GM19328 (cell line): ENCODE data around the gene EVPL.

Experiments
- ATAC-seq: cut with Tn5 transposase; IDR thresholded peaks from one replicate; pipeline ENCODE4 v1.9.1; 2021; ENCODE audit warnings: mild to moderate bottlenecking, moderate library complexity; ENCODE audit not compliant: unreplicated experiment

Gene EVPL

DNA sequence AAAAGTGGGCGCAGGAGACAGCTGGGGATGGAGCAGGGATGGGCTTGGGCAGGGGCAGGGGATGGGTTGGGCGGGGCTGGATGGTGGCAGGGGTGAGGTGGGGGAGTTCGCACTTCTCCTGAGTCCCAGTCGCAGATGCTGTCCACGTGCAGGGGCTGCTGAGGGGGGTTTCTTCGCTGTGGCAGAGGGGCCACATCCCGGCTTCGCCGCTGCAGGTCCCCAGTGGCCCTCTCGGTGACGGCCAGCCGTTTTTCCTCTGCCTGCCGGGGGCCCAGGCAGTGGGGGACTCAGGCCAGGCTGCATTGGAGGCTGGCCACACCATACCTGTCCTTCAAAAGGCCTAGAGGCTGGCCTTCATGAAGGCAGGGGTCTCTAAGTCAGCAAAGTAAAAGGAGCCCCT lies 8.3 kb downstream of the EVPL start:
- no peak for ATAC-seq

DNA sequence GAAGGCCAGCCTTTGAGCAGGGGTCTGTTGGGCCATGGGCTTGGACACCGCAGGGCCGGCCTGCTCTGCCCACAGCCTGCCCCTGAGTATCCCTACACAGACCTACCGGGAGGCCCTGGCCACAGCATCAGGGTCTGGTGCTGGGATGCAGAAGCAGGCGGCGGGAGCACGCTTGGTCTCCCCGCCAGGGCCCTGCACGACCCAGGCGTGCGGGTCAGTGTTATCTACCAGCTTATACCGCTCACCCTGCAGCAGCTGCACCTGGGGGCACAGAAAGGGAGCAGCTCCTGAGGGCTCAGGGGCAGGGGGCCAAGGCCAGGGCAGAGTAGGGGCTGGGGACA lies 8.8 kb downstream of the EVPL start:
- ATAC-seq: no peak

DNA sequence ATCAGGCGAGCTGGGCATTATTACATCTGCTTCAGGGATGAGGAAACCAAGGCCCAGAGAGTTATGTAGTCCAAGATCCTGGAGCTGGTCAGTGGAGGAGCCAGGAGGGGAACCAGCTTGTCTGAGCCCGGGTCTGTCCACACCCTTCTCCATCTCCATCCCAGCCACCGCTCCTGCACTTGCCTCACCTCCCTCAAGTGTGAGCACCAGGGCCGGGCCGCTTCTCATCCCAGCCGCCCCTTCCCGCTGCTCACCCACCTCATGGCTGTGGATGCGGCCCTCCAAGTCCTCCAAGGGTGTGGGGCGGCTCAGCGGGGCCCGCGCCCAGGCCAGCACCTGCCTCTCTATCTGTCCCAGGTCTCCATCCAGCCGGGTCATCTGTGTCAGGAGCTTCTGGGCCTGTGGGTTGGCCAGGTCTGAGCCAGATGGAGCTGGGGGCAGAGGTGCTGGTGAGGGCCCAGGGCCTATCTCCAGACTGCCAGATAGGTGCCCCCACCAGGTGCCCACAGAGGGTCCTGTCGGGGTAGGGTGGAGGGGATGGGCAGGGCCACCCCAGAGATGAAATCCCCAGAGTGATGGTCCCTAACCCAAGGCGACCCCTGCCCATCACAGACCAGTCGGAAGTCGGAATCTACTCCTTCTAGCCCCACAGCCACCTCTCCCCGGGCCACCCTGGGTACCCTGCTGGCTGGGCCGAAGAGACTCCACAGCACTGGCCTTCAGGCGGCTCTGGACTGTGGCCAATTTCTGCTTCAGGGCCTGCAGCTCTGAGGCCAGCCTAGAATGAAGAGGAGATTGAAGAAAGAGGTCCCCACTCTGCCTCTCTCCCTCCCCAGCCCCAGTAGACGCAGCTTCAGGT lies 9.4 kb downstream of the EVPL start:
- no peak for ATAC-seq

DNA sequence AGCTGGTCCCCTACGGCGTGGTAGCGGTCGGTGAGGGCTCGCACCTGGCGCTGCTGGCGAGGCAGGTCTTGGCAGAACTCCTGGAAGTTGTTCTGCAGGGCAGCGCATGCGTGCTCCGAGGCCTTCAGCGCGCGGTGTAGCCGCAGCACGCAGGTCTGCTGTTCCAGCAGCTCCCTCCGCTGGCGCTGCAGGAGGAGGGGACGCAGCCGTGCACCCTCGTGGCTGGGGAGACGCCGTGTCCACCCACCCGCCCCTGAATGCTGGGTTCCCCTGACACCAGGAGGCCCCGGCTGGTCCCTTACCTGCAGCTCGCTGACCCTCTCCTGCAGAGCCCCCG lies 12.2 kb downstream of the EVPL start:
- ATAC-seq: no peak

DNA sequence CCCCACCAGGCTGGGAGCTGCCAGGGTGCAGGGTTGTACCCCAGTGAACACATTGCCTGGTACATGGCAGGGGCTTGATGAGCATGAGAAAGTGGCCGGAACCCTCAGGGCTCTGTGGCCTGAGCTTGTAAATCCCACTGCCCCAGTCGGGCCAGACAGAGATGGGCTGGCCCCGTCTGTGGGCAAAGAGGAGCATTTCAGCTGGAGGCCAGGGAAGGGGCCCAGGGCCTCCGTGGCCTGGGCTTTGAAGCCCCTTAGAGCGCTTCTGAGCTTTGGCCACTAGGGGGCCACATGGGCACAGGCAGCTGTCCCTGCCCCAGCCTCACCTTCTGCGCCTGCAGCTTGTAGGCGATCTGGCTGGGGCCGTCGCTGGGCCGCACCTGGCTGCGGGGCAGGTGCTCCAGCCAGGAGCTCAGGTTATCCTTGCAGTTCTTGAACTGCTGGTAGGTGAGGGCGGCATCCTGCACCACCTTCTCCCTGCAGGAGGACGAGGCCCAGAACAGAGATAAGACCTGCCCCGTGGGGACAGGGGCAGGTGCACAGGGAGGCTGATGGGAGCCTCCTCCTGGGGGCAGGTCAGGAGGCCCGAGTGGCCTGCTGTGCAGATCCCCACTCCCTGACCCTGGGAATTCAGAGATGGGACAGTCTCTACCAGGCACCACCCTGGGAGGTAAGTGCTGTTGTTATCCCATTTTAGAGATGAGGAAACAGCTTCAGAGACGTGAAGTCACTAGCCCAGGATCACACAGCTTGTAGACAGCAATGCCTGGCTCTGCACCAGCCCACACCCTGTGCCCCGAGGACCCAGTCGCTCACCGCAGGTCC lies 12.8 kb downstream of the EVPL start:
- no peak for ATAC-seq

DNA sequence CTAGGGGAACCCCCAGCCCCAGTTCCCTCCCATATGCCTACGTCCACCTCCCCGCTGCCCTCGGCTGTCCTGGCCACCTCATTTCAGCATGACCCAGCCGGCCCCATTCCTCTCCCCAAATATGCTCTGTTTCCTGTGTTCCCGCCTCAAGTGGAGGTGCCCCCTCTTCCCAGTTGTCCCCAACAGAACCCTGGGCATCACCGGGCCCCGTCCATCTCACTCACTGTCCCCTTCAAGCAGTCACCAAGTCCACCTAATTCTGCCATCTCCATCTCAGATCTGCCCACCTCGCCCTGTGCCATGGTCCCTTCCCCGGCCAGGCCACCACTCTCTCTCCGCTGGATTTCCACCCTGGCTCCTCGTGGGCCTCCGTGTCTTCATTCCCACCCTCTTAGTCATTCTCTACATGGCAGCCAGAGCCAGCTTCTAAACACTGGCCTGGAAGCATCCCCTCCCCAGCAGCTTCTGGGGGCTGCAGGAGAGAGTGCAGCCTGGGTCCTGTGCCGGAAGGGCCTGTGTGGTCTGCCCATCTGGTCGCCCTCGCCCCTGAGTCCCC lies 13.7 kb downstream of the EVPL start:
- no peak for ATAC-seq

DNA sequence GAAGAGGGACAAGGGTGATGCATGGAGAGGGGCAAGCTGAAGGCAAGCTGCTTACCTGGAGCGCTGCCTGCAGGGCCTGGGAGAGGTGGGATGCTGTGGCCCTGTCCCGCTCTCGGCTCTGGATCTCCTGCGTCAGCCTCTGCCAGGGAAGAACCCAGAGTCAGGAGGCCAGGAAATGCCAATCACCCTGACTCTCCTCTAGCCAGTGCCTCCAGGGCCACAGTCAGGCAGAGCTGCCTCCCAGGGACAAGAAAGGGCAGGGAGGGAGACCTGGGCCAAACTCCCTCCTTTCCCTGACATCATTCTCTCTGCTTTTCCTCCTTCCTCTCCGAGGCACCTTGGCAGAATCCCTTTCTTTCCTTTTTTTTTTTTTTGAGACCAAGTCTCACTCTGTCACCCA lies 15.2 kb downstream of the EVPL start:
- no peak for ATAC-seq

DNA sequence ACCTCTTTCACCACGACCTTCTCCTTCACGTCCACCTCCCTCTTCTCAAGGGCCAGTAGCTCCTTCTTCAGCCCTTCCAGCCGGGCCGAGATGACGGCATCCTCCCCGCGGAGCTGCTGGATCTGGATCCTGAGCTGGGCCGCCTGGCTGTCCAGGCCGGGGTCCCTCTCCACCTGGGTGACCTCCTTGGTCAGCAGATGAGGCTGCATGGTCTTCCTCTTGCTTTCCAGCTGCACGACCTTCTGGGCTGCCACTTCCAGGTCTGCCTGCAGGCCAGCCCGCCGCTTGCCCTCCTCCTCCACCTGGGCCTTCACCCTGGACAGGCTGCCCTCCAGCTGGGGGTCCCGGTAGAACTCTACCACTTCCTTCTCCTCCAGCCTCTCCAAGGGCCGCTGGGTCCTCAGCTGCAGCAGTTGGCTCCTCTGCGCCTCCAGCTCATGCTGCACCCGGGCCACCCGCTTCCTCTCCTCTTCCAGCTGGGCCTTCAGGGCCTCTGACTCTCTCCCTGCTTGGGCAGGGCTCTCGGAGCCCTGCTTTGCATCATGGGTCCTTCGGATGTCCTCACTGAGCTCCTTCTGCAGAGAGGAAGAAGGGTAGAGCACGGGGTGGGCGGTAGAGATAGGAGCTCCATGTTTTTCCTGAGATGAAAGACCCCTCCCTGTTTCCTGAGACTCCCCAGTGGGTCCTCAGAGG lies 17.0 kb downstream of the EVPL start:
- ATAC-seq: no peak

DNA sequence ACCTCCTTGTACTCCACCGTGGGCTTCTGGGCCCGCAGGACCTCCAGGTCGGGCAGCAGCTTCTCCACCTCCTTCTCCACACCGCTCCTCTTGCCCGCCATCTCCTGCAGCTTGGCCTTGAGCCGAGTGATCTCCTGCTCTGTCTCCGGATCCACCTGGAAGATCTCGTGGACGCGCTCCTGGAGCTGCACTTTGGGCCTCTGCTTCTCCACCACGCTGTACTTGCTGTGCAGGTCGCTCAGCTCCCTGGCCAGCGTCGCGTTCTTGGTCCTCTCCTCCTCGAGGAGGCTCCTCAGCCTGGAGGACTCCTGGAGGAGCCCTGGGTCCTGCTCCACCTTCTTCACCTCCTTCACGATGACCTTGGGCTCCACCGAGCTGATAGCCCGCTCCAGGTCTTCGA lies 17.7 kb downstream of the EVPL start:
- no peak for ATAC-seq

DNA sequence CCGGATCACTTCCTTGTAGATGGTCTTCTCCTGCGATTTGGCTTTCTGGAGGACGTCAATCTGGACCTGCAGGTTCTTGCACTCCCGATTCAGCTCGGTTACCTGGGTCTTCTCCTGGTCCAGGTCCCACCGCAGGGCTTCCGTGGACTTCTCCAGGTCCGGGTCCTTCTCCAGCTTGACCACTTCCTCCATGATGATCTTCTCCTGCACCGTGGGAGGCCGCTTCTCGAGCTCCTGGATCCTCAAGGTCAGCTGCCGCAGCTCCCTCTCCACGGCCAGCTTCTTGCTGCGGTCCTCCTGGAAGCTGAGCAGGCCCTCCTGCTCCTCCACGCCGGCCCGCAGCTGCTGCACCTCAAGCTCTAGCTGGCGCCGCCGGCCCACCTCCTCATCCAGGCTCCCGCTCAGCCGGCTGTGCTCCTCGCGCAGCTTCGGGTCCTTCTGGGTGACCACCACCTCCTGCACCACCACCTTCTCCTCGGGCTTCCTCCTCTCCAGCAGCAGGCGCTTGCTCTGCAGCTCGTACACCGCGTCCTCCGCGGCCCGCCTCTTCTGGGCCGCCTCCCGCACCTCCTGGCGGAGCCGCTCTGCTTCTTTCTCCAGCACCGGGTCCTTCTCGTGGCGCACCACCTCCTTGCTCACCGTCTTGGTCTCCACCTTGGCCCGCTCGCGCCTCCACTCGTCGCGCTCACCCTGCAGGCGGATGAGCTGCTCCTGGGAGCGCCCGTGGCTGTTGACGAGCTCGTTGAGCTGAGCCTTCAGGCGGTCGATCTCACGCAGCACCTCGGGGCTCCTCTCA lies 18.3 kb downstream of the EVPL start:
- ATAC-seq: no peak

DNA sequence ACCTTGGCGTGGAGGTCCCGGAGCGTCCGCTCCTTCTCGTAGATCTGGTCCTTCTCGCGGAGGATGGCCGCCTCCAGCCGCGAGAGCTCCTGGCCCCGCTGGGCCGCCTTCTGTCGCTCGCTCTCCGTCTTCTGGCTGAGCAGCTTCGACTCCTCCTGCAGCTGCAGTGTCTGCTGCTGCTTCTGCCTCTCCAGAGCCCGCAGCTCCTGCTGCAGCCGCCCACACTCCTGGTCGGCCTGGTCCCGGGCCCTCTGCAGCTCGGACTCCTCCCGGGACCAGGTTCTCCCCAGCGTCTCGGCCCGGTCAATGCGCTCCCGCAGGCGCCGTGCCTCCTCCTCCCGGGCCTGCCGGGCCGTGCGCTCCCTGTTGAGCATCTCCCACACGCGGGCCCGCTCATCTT lies 18.9 kb downstream of the EVPL start:
- no peak for ATAC-seq

DNA sequence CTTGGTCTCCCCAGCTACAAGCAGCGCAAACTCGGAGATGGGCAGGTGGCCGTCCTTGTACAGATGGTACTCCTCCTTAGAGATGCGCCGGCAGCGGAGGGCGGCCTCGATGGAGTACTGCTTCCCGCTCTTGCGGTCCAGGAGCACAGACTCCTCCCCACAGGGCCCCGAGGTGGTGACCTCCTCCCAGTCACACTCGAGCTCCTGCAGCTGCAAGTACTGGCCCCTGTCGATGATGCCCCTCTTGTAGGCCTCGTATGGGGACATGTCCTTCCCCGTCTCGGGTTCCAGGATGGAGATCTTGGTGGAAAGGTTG lies 19.3 kb downstream of the EVPL start:
- ATAC-seq: no peak

DNA sequence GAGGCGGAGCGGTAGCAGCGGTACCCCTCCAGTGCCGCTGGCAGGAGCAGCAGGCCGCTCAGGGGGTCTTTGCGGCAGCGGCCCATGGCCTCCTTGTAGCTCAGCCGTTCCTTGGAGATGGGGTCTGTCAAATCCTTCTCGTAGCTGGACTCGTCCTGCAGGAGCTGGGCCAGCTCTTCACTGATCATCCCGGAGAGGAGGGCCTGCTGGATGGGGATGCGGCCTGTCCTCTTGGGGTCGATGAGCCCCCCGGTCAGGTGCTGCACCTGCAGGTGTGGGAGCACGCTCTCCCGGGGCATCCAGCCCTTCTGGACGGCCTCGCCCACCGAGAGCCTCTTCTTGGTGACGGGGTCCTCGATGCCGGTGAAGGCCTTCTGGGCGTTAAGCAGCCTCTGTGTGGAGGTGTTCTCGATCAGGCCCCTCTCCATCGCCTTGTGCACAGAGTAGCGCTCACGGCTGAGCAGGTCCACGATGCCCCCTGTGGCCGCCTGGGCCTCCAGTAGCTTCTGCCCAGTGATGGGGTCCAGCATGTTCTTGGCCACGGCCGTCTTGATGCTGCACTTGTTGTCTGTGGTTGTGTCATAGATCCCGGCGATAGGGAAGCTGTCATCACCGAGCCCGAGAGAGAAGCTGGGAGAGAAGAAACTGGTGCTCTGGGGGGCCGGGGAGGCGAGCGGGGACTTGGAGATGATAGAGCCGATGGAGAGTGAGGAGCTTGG lies 19.8 kb downstream of the EVPL start:
- ATAC-seq: no peak

DNA sequence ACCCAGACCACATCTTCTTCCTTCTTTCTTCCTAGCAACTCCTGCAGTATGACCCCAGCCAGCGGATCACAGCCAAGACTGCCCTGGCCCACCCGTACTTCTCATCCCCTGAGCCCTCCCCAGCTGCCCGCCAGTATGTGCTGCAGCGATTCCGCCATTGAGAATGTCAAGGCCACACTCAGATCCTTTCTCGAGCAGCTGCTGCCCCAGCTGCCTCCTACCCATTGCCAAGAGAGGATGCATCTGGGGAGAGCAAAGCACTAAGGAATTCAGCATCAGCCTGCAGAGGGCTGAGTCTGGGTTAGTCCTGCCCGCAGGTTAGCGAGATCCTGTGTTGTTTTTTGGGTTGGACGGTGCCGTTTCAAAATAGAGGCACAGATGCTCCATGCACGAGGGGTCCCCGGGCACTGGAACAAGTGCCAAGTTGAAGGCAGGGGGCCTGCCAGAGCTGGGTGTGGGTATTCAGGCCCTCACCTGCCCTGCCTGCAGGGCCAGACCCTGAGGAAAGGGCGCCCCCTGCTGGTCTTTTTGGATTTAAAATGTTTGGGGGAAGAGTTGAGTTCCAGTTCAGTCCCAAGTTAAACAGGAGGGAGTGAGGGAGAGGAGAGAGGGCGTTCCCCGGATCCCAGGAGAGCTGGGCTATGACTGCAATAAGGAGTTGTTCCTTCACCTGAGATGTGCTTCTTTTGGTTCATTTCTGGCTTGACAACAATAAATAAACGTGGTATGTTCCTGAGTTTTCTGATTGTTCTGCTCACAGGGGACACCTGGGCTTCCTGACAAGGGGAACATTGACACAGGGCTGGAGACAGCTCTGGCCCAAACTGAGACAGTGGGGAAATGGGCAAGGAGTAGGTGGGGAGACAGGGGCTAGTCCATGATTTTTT lies 21.6 kb downstream of the EVPL start:
- no peak for ATAC-seq

DNA sequence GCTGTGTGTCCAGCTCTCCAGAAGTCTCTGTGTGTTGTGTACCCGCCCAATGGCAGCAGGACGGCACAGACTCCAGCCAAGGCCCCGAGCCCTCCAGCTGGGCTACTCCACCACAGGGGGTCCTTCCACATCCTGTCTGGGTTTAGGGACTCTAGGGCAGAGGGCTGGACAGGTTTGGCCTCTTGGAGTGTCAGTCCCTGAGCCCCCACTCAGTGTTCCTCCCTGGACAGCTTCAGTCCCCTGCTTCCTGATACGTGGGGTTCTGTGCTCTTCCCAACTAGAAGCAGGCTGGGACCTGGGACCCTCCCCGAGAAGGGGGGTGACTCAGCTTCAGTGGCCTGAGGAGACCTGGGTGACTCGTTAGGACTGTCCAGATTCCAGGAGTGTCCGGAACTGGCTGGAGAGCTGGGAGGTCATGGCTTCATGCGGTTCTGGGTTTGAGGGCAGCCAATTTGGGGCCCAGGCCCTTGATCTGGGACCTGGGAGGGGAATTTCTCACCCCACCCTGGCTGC lies 22.3 kb downstream of the EVPL start:
- ATAC-seq: no peak

DNA sequence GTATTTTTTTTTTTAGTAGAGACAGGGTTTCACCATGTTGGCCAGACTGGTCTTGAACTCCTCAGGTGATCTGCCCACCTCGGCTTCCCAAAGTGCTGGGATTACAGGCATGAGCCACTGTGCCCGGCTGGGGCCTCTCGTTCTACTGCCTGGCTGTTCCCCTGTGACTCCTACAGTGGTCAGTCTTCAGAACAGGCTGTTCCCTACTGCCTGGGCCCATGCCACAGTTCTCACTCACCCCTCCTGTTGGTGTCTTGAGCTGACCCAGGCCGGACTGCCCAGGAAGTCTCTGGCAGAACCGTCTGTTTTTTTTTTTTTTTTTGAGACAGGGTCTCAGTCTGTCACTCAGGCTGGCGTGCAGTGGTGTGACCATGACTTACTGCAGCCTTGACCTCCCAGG lies 23.2 kb downstream of the EVPL start:
- ATAC-seq: no peak

DNA sequence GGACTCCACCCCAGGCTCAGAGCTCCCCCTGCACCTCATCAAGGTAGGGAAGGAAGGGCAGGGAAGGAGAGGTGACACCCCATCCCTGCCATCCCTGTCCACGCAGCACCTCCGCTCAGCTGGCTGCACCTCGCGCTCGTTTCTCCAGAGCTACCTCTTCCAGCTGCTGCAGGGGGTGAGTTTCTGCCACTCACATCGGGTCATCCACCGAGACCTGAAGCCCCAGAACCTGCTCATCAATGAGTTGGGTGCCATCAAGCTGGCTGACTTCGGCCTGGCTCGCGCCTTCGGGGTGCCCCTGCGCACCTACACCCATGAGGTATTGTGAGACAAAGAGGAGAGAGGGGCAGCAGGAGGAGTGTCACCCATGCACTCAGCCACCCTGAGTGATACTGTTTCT lies 25.0 kb downstream of the EVPL start:
- ATAC-seq: no peak

DNA sequence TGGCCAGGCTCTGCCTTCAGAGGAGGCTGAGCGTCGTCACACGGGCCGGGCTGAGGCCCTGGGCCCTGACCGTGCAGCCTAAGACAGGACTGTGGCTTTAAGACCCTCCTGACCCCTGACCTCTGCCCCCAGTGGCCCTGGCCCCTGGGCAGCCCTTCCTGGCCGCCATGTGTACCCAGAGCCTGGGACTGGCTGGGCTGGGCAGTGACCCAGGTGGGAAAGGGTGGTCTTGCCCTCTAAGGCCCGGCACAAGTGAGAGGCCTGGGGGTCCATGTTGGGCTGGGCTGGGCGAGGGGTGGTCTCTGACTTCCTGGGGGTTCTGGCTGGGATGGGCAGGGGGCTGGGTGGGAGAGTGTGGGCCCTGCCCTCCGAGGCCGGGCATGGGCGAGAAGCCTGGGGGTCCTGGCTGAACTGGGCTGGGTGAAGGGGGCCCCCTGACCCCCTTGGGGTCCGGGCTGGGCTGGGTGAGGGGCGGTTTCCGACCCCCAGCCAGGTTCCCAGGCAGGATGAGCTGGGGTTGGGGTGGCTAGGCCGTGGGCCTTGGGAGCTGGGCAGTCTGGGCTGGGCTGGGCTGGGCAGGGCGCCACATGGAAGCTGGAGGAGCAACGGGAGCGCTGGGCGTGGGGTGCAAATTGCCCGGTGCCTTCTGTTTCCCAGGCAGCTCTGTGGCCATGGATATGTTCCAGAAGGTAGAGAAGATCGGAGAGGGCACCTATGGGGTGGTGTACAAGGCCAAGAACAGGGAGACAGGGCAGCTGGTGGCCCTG lies 26.2 kb downstream of the EVPL start, which contains the start of gene CDK3:
Gene CDK3 (plus strand): TSS at position 101 of the 767 bp plus-strand sequence. CDS start 571 bp downstream, at position 672.
- ATAC-seq: no peak
